HCT116 (cell line): ENCODE data around the gene ITM2C. TPM values are rescaled to one million over a fixed set of nuclear protein-coding genes. Genes with fewer than 3 reads are reported as not detected.

Source experiments
- ATAC-seq: fragments of 200-7000 bp; cut with Tn5 transposase; 2 replicates; pipeline ENCODE4 v1.9.1; 2020; ENCODE audit warnings: mild to moderate bottlenecking, moderate library complexity
- BruUV-seq: library from RNA; stranded (reverse); fragments of 400-500 nt; replicated peaks from 2 replicates; lab custom pipeline; 2021; lab: Mats Ljungman, UMichigan
- CTCF ChIA-PET: fragments of 300-600 bp; sonication (Branson Sonifier 250); formaldehyde crosslinking; loops from one replicate; lab custom pipeline; 2021; ENCODE audit warnings: antibody characterized with exemption; lab: Charles Lee
- POLR2A ChIA-PET: fragments of 300-600, 350-600 bp; sonication (Branson Sonifier 250); formaldehyde crosslinking; loops from one replicate; lab custom pipeline; 2021; ENCODE audit warnings: antibody characterized with exemption; lab: Charles Lee
- RAD21 ChIA-PET, 2 experiments: fragments of 300-600 bp; sonication (Branson Sonifier 250); formaldehyde crosslinking; loops; one replicate each; lab custom pipeline; 2023; ENCODE audit warnings: low total read pairs in 2 of 2; ENCODE audit not compliant: uncharacterized antibody in 2 of 2, unreplicated experiment in 2 of 2, low non-redundant PET in 1 of 2; lab: Charles Lee
- DNase-seq: peaks from one replicate; pipeline ENCODE4 v3.0.0-alpha.2; 2010; ENCODE audit warnings: low read depth, low spot score
- H2AFZ ChIP-seq: fragments of 200-600 bp; shearing (Covaris generic), sonication (generic); 2 replicates; pipeline ENCODE4 v1.6.1; 2017; ENCODE audit warnings: low read depth, mixed run types, mixed read lengths, antibody characterized with exemption, low read length; ENCODE audit not compliant: poor library complexity, severe bottlenecking
- H3K27ac ChIP-seq: 2 replicates; pipeline ENCODE4 v1.5.1; 2012; ENCODE audit warnings: low read depth, low read length
- H3K27me3 ChIP-seq: fragments of 200-600 bp; sonication (generic); 2 replicates; pipeline ENCODE4 v1.6.1; 2016; ENCODE audit warnings: mixed run types, low read length, mixed read lengths; ENCODE audit not compliant: insufficient read depth
- H3K36me3 ChIP-seq, 2 experiments: fragments of 200-500 bp in 1 of 2; fragments of 200-600 bp in 1 of 2; sonication (Bioruptor generic) in 1 of 2; sonication (generic) in 1 of 2; 2 replicates each; pipeline versions ENCODE4 v1.5.1 to v1.6.1; 2014 to 2016; ENCODE audit warnings: low read length in 2 of 2, inconsistent platforms in 1 of 2, mixed read lengths in 1 of 2, mixed run types in 1 of 2; ENCODE audit not compliant: insufficient read depth in 2 of 2, control insufficient read depth in 1 of 2
- H3K4me1 ChIP-seq, 2 experiments: fragments of 200-600 bp in 1 of 2; sonication (generic) in 1 of 2; 2 replicates each; pipeline versions ENCODE4 v1.5.1 to v1.6.1; 2012 to 2017; ENCODE audit warnings: low read length in 2 of 2, inconsistent platforms in 1 of 2, mild to moderate bottlenecking in 1 of 2, mixed read lengths in 1 of 2, mixed run types in 1 of 2, moderate library complexity in 1 of 2; ENCODE audit not compliant: insufficient read depth in 2 of 2, control insufficient read depth in 1 of 2
- H3K4me2 ChIP-seq: fragments of 200-600 bp; sonication (generic); 2 replicates; pipeline ENCODE4 v1.6.1; 2017; ENCODE audit warnings: mixed run types, low read length, mixed read lengths
- H3K4me3 ChIP-seq, 2 experiments: fragments of 200-600 bp in 1 of 2; sonication (generic) in 1 of 2; replicated peaks in 1 of 2; 2 replicates each; pipeline ENCODE4 v1.5.1; 2011 to 2016; ENCODE audit warnings: low read length in 2 of 2, control low read depth in 1 of 2, low read depth in 1 of 2, mild to moderate bottlenecking in 1 of 2, mixed read lengths in 1 of 2, mixed run types in 1 of 2
- H3K79me2 ChIP-seq: fragments of 200-600 bp; sonication (generic); 2 replicates; pipeline ENCODE4 v1.6.1; 2017; ENCODE audit warnings: mild to moderate bottlenecking, mixed run types, low read length, moderate library complexity, mixed read lengths; ENCODE audit not compliant: insufficient read depth
- H3K9ac ChIP-seq: fragments of 200-600 bp; sonication (generic); 2 replicates; pipeline ENCODE4 v1.6.1; 2016; ENCODE audit warnings: low read length, mixed read lengths
- H3K9me2 ChIP-seq: fragments of 200-600 bp; sonication (generic), shearing (Covaris generic); 2 replicates; pipeline ENCODE4 v1.6.1; 2017; ENCODE audit warnings: mixed run types, mild to moderate bottlenecking, moderate library complexity; ENCODE audit not compliant: insufficient read depth
- H3K9me3 ChIP-seq, 2 experiments: fragments of 200-500 bp in 1 of 2; fragments of 200-600 bp in 1 of 2; sonication (Bioruptor generic) in 1 of 2; sonication (generic) in 1 of 2; 2 replicates each; pipeline ENCODE4 v1.6.1; 2014 to 2017; ENCODE audit warnings: low read length in 2 of 2, mixed read lengths in 2 of 2, inconsistent platforms in 1 of 2, low read depth in 1 of 2, mild to moderate bottlenecking in 1 of 2, mixed run types in 1 of 2, moderate library complexity in 1 of 2; ENCODE audit not compliant: control insufficient read depth in 1 of 2, insufficient read depth in 1 of 2
- H4K20me1 ChIP-seq: fragments of 200-600 bp; sonication (generic), shearing (Covaris generic); 2 replicates; pipeline ENCODE4 v1.6.1; 2017; ENCODE audit warnings: mixed run types, mild to moderate bottlenecking, moderate library complexity; ENCODE audit not compliant: insufficient read depth
- CTCF ChIP-seq, 3 experiments: fragments of 200-600 bp in 1 of 3; sonication (generic) in 1 of 3; IDR thresholded peaks in 2 of 3; conservative IDR thresholded peaks in 1 of 3; 2 replicates each; pipeline ENCODE4 v1.5.1; 2012 to 2017; ENCODE audit warnings: low read depth in 2 of 3, low read length in 2 of 3, antibody characterized with exemption in 1 of 3, borderline replicate concordance in 1 of 3, control low read depth in 1 of 3, mild to moderate bottlenecking in 1 of 3, mixed read lengths in 1 of 3, mixed run types in 1 of 3, moderate library complexity in 1 of 3; ENCODE audit not compliant: insufficient read depth in 1 of 3
- EGR1 ChIP-seq: IDR thresholded peaks from 2 replicates; pipeline ENCODE4 v1.6.1; 2012; ENCODE audit warnings: low read depth
- ELF1 ChIP-seq: IDR thresholded peaks from 2 replicates; pipeline ENCODE4 v1.6.1; 2012; ENCODE audit warnings: low read depth, borderline replicate concordance
- FOSL1 ChIP-seq: IDR thresholded peaks from 2 replicates; pipeline ENCODE4 v1.6.1; 2012; ENCODE audit warnings: low read depth
- TCF7L2 ChIP-seq: IDR thresholded peaks from 2 replicates; pipeline ENCODE4 v1.7.0; 2011; ENCODE audit warnings: borderline replicate concordance, inconsistent platforms; ENCODE audit not compliant: insufficient read depth, insufficient read length; ENCODE audit errors: extremely low read depth
- YY1 ChIP-seq: IDR thresholded peaks from 2 replicates; pipeline ENCODE4 v1.6.1; 2011; ENCODE audit warnings: low read length, low read depth, moderate library complexity, mild to moderate bottlenecking; ENCODE audit not compliant: insufficient replicate concordance; ENCODE audit errors: extremely low read depth
- ZBTB33 ChIP-seq: IDR thresholded peaks from 2 replicates; pipeline ENCODE4 v1.6.1; 2011; ENCODE audit warnings: mild to moderate bottlenecking, low read length, moderate library complexity; ENCODE audit not compliant: insufficient replicate concordance; ENCODE audit errors: extremely low read depth
- ZNF274 ChIP-seq: fragments of 200-500 bp; sonication (Bioruptor generic); IDR thresholded peaks from 2 replicates; pipeline ENCODE4 v1.6.1; 2014; ENCODE audit warnings: mild to moderate bottlenecking, low read depth, low read length, inconsistent platforms
- intact Hi-C: fragments of 100-400 bp; cut with micrococcal nuclease; formaldehyde crosslinking; loops from 2 replicates; pipeline ENCODE4 v1.10.0; 2022
- total RNA-seq: library from RNA; stranded (reverse); gene quantifications from one replicate; pipeline ENCODE4 v1.2.1, GENCODE V29; 2021; ENCODE audit not compliant: unreplicated experiment

ITM2C gene
- total RNA-seq, 1 experiment from 2014 or later: 117 TPM

DNA sequence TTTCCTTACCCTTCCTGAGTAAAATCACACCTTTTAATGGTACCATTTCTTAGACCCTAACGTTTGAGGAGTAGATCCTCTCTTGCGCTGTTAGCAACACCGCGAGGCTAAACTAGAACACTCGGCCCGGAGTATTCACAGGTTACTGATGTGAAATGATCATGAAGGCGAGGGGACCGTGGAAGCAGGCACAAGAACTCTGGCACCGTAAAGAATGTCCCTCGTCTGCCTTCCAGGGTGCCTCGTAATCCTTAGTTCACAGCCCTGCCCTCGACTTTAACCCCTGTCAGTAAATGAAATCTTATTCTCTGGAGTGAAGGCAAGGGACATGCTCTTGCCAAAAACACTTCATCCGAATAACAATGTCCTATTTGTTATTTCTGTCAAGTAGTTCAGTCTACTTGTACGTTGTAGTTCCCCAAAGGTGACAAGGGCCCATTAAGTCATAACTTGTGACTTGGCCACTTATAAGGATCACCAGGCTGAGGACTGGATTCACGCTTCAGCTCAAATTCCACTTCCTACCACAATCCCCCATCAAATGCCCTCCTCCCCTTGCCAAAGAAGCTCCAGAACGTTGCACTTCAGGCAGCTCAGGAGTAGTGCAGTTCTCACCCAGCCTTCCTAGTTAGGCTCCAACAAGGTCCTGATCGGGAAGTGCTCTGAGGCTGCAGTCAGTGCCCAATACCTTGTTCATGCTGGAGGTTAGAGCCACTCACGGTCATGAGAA lies 43.3 kb upstream of the ITM2C start:
- intact Hi-C loops: loop anchor here (5.0 kb wide), 1 partner anchor 281 kb away; no protein-coding TSS in a partner anchor

More for the DNA sequence above, 43.3 kb upstream of the ITM2C start:
- Histone ChIP-seq H3K9me2 (no peaks in the 10 kb centered on the region), H3K9ac (no peak overlapping the region), H3K4me1 (peaks cover 0 to 3% of the 10 kb centered on the region in 2 experiments; a peak in 1 of 4 replicates), H3K79me2 (no peaks in the 10 kb centered on the region), H2AFZ (no peak overlapping the region), H3K36me3 (peaks cover 14 to 16% of the 10 kb centered on the region in 2 experiments; a peak in 3 of 4 replicates), H3K27ac (no peak overlapping the region), H3K27me3 (no peaks in the 10 kb centered on the region), H3K4me3 (no peak overlapping the region), H3K9me3 (no peaks in the 10 kb centered on the region), H3K4me2 (no peak overlapping the region), H4K20me1 (no peaks in the 10 kb centered on the region)
- ChIA-PET RAD21 (no interaction called here), POLR2A (no interaction called here), CTCF (no interaction called here)
- ATAC-seq (no peak), DNase-seq (no peak)
- BruUV-seq: no TSS peak
- TF ChIP-seq ZNF274 (no peak), EGR1 (no peak), YY1 (no peak), FOSL1 (no peak), ELF1 (no peak), ZBTB33 (no peak), TCF7L2 (no peak), CTCF (IDR thresholded peaks at IDR 0.05 in 2 of 3, conservative IDR thresholded peaks at IDR 0.05 in 1 of 3; ENCODE audit: borderline replicate concordance in 1 of 3, insufficient read depth in 1 of 3, low read depth in 2 of 3, low read length in 2 of 3) (no peak)
